Loucy (cell line): ENCODE measurements around the gene OTP.

Experiments
- H2AFZ ChIP-seq: fragments of 200-600 bp; sonication (generic); 2 replicates; pipeline ENCODE4 v1.6.0; 2016; ENCODE audit warnings: antibody characterized with exemption, mild to moderate bottlenecking, low read length, moderate library complexity
- H3F3A ChIP-seq: fragments of 200-600 bp; 2 replicates; pipeline ENCODE4 v1.6.0; 2016; ENCODE audit warnings: antibody characterized with exemption, low read depth, mild to moderate bottlenecking
- H3K27me3 ChIP-seq: fragments of 200-600 bp; sonication (generic); 2 replicates; pipeline ENCODE4 v1.6.1; 2014; ENCODE audit warnings: low read length, mild to moderate bottlenecking; ENCODE audit not compliant: insufficient read depth, poor library complexity, severe bottlenecking
- H3K36me3 ChIP-seq: fragments of 200-600 bp; sonication (generic); 2 replicates; pipeline ENCODE4 v1.6.1; 2016; ENCODE audit warnings: low read length; ENCODE audit not compliant: insufficient read depth
- H3K4me1 ChIP-seq: fragments of 200-600 bp; sonication (generic); 2 replicates; pipeline ENCODE4 v1.5.1; 2014; ENCODE audit warnings: low read length, mild to moderate bottlenecking; ENCODE audit not compliant: insufficient read depth, poor library complexity, severe bottlenecking
- H3K4me2 ChIP-seq: fragments of 200-600 bp; sonication (generic); 2 replicates; pipeline ENCODE4 v1.6.0; 2014; ENCODE audit warnings: antibody characterized with exemption, low read length, low read depth, mild to moderate bottlenecking; ENCODE audit not compliant: poor library complexity, severe bottlenecking
- H3K4me3 ChIP-seq: fragments of 200-600 bp; sonication (generic); 2 replicates; pipeline ENCODE4 v1.5.1; 2014; ENCODE audit warnings: low read length, mild to moderate bottlenecking, mixed read lengths; ENCODE audit not compliant: poor library complexity, severe bottlenecking
- H3K79me2 ChIP-seq: fragments of 200-600 bp; sonication (generic); 2 replicates; pipeline ENCODE4 v1.6.1; 2014; ENCODE audit warnings: low read length; ENCODE audit not compliant: insufficient read depth
- H3K9ac ChIP-seq: fragments of 200-600 bp; sonication (generic); 2 replicates; pipeline ENCODE4 v1.6.0; 2014; ENCODE audit warnings: mild to moderate bottlenecking, low read depth, low read length, moderate library complexity; ENCODE audit not compliant: poor library complexity, severe bottlenecking
- H3K9me2 ChIP-seq: fragments of 200-600 bp; sonication (generic); replicated peaks from 2 replicates; pipeline ENCODE4 v1.6.1; 2016; ENCODE audit warnings: low read depth, low read length, mixed read lengths
- H3K9me3 ChIP-seq: fragments of 200-600 bp; sonication (generic); 2 replicates; pipeline ENCODE4 v1.6.1; 2014; ENCODE audit warnings: mild to moderate bottlenecking, antibody characterized with exemption, low read length, low read depth; ENCODE audit not compliant: insufficient read depth
- H4K20me1 ChIP-seq: fragments of 200-600 bp; sonication (generic); 2 replicates; pipeline ENCODE4 v1.6.0; 2014; ENCODE audit warnings: antibody characterized with exemption, low read length, mild to moderate bottlenecking; ENCODE audit not compliant: insufficient read depth, poor library complexity, severe bottlenecking
- EZH2phosphoT487 ChIP-seq: fragments of 200-600 bp; IDR thresholded peaks from 2 replicates; pipeline ENCODE4 v1.6.1; 2018; ENCODE audit warnings: antibody characterized with exemption, mild to moderate bottlenecking, moderate library complexity, borderline replicate concordance
- TF ChIP-seq, protein P1 (sequence below): fragments of 200-600 bp; sonication (generic); conservative IDR thresholded peaks from 2 replicates; pipeline ENCODE4 v1.5.1; 2014; ENCODE audit warnings: mild to moderate bottlenecking, antibody characterized with exemption, low read length

Gene OTP

GRCh38 chr5:77641963-77642737 lies 3.6 kb upstream of the OTP start:
- H2AFZ ChIP-seq, result no peak overlapping the region
- no peaks in the 10 kb centered on the region for H3K36me3 ChIP-seq
- no peaks in the 10 kb centered on the region for H3K9me2 ChIP-seq
- H3K27me3 ChIP-seq, result no peaks in the 10 kb centered on the region
- H3K4me2 ChIP-seq, result no peak overlapping the region
- H4K20me1 ChIP-seq, result no peaks in the 10 kb centered on the region
- H3K9ac ChIP-seq, result no peak overlapping the region
- no peaks in the 10 kb centered on the region for H3F3A ChIP-seq
- H3K4me1 ChIP-seq, result no peaks in the 10 kb centered on the region
- no peaks in the 10 kb centered on the region for H3K79me2 ChIP-seq
- TF ChIP-seq, protein P1, sequence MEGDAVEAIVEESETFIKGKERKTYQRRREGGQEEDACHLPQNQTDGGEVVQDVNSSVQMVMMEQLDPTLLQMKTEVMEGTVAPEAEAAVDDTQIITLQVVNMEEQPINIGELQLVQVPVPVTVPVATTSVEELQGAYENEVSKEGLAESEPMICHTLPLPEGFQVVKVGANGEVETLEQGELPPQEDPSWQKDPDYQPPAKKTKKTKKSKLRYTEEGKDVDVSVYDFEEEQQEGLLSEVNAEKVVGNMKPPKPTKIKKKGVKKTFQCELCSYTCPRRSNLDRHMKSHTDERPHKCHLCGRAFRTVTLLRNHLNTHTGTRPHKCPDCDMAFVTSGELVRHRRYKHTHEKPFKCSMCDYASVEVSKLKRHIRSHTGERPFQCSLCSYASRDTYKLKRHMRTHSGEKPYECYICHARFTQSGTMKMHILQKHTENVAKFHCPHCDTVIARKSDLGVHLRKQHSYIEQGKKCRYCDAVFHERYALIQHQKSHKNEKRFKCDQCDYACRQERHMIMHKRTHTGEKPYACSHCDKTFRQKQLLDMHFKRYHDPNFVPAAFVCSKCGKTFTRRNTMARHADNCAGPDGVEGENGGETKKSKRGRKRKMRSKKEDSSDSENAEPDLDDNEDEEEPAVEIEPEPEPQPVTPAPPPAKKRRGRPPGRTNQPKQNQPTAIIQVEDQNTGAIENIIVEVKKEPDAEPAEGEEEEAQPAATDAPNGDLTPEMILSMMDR, result no peak
- no peak for TF ChIP-seq EZH2phosphoT487
- H3K9me3 ChIP-seq, result no peaks in the 10 kb centered on the region
- H3K4me3 ChIP-seq, result no peak overlapping the region

DNA sequence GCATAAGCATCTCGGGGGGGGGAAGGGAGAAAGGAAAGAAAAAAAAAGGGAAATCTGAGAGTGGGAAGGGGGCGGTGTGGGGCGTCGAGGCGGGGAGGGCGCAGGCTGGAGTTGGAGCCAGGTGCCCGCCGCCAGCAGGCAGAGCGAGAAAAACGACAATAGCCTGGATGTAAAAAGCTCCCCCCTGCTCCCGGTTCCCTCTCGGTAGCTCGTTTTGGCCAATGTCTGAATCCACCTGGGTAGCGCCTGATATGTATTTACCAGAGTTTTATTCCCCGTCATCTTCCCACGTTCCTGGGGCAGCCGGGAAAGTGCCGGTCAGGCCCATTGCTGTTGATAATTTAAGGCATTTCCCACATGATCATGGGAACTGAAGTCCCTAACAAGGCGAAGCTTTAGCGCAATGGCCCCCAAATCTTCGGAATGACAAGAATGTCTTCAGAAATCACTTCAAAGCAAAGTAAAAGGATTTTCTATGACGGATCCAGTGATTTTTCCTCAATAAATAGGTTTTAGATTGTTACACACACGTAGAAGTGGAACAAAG lies 3.0 kb upstream of the OTP start:
- Histone ChIP-seq H3K79me2 (no peaks in the 10 kb centered on the region), H3F3A (no peaks in the 10 kb centered on the region), H3K9ac (no peak overlapping the region), H3K27me3 (no peaks in the 10 kb centered on the region), H3K36me3 (no peaks in the 10 kb centered on the region), H3K9me3 (no peaks in the 10 kb centered on the region), H3K4me3 (no peak overlapping the region), H2AFZ (no peak overlapping the region), H3K9me2 (no peaks in the 10 kb centered on the region), H4K20me1 (no peaks in the 10 kb centered on the region), H3K4me2 (no peak overlapping the region), H3K4me1 (no peaks in the 10 kb centered on the region)
- TF ChIP-seq, protein P1, result no peak
- TF ChIP-seq EZH2phosphoT487, result no peak

- no peak for TF ChIP-seq EZH2phosphoT487
- TF ChIP-seq, protein P1, result no peak
- Histone ChIP-seq H3K4me1 (no peaks in the 10 kb centered on the region), H3K27me3 (no peaks in the 10 kb centered on the region), H3K4me3 (no peak overlapping the region), H3K79me2 (no peaks in the 10 kb centered on the region), H3F3A (no peaks in the 10 kb centered on the region), H2AFZ (no peak overlapping the region), H3K9me2 (no peaks in the 10 kb centered on the region), H3K36me3 (no peaks in the 10 kb centered on the region), H4K20me1 (no peaks in the 10 kb centered on the region), H3K9ac (no peak overlapping the region), H3K4me2 (no peak overlapping the region), H3K9me3 (no peaks in the 10 kb centered on the region)
Measured at GRCh38 chr5:77640589-77641396, 2.3 kb upstream of the OTP start.
